DND-41 (cell line): ENCODE results near the gene FLNA.

Experiments used
- CTCF ChIP-seq: IDR thresholded peaks from 2 replicates; pipeline ENCODE4 v1.5.1; 2012; ENCODE audit warnings: borderline replicate concordance, low read length, moderate library complexity, mild to moderate bottlenecking; ENCODE audit not compliant: poor library complexity, severe bottlenecking; ENCODE audit errors: extremely low read depth
- EZH2 ChIP-seq: IDR thresholded peaks from 3 replicates; pipeline ENCODE4 v1.6.1; 2012; ENCODE audit warnings: borderline replicate concordance, low read depth, mild to moderate bottlenecking, moderate library complexity, low read length, inconsistent platforms; ENCODE audit not compliant: severe bottlenecking

- TF ChIP-seq CTCF (no peak), EZH2 (no peak)
Observed at GRCh38 chrX:154349359-154349935, 25.0 kb downstream of the FLNA start.
